ENCODE results near the gene ACTL7B.

- TF ChIP-seq CTCF (IDR thresholded peaks at IDR 0.05; ENCODE audit: insufficient read depth, low read length, poor library complexity, severe bottlenecking): no peak
- TF ChIP-seq EZH2phosphoT487 (conservative IDR thresholded peaks at IDR 0.05; ENCODE audit: low read length): no peak
Observed at GRCh38 chr9:108904161-108904560, 48.4 kb upstream of the ACTL7B start.

All from SU-DHL-6 (cell line).